HG02973 (cell line): ENCODE measurements around the gene GPX8.
A peak's percentile ranks its signal among the peaks of the same experiment; 100 is the strongest.

ENCODE experiments used
- ATAC-seq: cut with Tn5 transposase; IDR thresholded peaks from one replicate; pipeline ENCODE4 v1.9.1; 2021; ENCODE audit warnings: moderate library complexity; ENCODE audit not compliant: unreplicated experiment

Gene GPX8

DNA sequence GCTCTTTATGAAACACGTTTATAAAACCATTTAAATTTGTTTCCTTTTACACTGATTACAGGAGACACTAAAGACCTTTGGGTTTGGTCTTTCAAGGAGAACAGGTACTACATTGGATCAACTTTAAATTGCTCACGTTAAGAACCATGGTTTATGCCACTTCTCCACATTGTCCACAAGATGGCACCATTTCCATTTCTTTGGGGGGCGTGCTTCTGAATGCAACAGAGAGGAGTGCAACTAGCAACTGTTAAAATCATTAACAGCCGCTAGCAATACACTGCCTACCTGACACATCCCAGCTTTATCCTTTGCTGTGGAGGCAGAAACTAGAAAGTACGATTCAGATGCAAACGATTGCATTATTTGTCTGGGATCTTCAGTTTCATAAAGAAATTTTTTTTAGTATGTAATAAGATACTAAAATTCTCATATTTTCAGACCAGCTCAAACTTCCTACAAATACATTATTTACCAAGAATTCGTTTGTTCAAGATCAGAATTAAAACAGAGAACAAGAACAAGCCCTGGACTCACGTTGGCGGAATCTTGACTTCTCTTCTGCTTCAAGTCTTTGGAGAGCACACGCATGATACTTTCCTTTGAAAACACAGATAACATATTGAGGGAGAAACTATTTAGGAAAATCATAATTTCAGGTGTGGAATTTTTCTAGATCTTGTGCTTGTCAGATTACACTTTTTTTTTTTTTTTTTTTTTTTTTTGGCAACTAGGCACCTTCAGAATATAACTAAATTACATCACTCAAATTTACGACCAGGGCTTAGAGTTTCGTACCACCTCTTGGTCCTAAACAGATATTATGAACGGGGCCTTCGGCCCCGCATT is 12.3 kb downstream of the GPX8 start:
- peak; percentile 55 for ATAC-seq

GRCh38 chr5:55172937-55173686 is 13.1 kb downstream of the GPX8 start, which contains the start of gene CDC20B:
CDC20B (minus strand) TSS chr5:55173177; CDS start chr5:55173000, 177 bp downstream.
- ATAC-seq: peak; percentile 86

DNA sequence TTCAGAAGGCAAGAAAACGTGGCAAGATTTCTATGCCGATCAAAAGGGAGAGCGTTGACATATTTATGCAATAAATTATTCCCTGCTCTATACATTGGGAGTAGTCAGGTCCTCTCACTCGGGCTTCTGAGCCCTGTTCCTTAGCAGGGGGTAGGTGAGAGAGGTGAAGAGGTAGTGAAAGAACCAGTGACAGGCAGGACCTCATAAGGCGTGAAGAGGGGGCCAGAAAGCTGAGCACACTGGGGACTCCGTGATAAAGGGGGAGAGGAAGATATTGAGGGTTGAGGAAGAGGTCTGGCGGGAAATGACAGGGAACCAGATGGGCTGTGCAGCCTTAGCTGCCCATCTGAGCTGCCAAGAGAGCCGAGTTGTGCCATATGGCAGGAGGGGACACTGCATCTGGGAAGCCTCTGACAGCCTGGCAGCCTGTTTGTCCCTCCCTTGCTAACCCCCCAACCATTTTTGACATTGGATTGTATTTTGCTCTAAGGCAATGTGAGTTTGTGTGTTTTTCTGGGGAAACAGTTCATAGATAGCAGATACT is 13.8 kb downstream of the GPX8 start:
- peak; percentile 2 for ATAC-seq

DNA sequence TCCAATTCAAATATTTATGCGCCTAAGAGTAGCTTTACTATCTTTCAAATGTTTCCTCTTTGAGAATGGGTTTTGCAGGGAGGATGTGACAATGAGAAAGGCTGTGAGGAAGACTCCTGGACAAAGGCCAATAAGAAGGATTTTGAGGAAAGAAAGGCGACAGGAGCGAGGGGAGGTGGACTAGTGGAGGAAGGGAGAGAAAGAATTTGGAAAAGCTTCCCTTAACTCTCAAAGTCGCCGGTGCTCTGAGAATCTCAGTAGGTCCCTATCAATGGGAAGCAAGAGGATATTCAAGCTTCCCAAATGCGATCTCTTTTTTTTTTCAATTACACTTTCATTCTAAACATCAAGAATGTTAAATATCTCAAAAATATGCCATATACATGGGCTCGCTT is 15.8 kb downstream of the GPX8 start:
- ATAC-seq: no peak

- no peak for ATAC-seq
Observed at GRCh38 chr5:55176176-55176818, 16.3 kb downstream of the GPX8 start.

DNA sequence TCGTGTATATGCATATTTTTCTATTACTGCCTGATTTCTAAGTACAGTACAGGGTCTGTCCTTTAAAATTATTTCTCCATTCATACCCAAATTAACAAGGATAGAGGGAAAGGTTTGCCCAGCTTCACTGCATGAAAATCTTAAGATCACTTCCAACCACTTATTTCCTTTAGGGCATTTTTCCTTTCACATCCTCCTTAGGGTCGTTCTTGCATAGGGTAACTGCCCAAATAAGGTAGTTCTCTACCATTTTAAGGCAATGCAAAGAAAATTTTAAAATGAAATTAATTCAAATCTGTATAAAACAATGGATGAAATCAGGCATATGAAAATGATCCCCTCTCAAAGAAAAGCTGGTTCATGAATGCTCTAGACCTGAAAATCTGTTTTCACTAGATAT is 17.1 kb downstream of the GPX8 start:
- ATAC-seq: no peak

- no peak for ATAC-seq
Observed at GRCh38 chr5:55180016-55180415, 20.0 kb downstream of the GPX8 start.

DNA sequence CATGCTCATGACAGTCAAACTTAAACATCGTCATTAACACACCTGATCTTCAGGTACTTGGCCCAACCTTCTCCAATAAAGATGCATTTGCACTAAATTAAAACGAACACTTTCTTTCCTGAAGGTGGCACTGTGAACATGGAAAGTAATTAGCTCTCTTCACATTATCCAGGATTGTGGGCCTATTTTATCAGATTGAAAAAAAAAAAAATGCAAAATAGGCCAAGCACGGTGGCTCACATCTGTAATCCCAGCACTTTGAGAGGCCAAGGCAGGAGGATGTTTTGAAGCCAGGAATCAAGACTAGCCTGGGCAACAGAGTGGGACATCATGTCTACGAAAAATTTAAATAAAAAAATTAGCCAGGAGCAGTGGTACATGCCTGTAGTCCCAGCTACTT is 27.4 kb downstream of the GPX8 start:
- no peak for ATAC-seq

- no peak for ATAC-seq
Observed at GRCh38 chr5:55188656-55189540, 28.9 kb downstream of the GPX8 start.

GRCh38 chr5:55191165-55191564 is 31.2 kb downstream of the GPX8 start:
- ATAC-seq: no peak

GRCh38 chr5:55205001-55205400 is 45.0 kb downstream of the GPX8 start:
- ATAC-seq: no peak

DNA sequence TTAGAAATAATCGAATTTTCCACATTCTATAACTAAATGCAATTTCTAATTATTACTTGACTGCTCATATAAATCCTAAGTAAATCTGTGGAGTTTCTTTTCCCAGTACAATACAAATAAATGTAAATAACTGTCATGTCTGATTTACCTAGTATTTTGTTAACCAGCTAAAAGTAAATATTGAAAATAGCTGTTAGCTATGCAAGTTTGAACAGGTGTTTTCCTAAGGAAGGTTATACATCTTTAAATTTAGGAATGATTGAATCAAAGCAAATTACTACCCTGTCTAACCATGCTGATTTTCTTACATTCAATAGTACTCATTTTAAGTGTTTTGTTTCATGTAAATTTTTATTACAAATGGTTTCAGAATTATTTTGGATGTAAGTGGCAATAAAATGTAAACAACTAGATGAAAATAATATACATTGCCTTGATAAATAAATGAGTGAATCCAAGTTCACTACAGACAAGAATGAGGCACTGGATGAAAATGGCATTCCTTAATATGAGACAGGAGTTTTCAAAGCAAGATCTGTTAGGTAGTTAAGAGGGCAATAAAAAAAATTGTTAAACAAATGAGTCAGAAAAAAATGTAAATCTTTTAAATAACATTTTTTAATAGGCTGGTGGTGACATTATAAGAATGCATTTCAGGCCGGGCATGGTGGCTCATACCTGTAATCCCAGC is 51.4 kb downstream of the GPX8 start:
- no peak for ATAC-seq
